ENCODE data around the gene ZFP30. TPM values are rescaled to one million over a fixed set of nuclear protein-coding genes. Genes with fewer than 3 reads are reported as not detected.

Gene ZFP30
- total RNA-seq = 18.2 and 19.9 TPM in 2 replicates

GRCh38 chr19:37655301-37655688 is at the start of gene ZFP30:
Gene ZFP30 (minus strand): TSS chr19:37655465. CDS start chr19:37647822, 7,643 bp downstream.

DNA sequence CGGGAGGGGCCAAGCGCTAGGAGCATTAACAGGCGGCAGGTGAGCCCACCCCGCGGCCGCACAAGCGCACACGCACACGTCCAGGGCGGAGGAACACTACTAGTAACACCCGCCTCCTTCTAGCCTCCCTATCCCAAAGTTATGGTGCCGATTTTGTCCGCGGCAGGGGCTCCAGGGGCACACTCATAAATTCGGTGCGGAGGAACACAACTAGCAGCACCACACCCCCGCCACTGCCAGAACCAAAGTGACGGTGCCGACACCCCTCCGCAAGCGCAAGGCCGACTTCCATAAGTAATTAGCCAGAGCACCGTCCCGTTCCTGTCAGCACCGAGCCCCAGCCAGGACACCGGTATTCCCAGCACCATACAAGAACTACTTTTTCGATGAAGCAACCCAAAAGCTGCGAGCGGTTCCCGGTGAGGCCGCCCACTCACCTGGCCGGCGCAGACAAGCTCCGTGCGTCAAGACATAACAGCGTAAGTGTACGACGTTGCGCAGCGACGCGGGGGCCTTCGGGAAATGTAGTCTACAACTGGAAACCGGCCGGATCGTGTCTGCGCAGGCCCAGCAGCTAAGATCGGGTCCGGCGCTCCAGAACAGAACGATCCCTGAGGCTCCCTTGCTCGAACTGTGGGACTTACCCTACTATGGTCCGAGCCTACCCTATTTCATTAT is 60.8 kb downstream of the ZFP30 start, which contains the start of the genes ZNF540 and ZNF571:
Gene ZNF540, plus strand, starts transcription at position 573 of the 678 bp plus-strand sequence. CDS start 3,572 bp downstream, outside the sequence.
Gene ZNF571, minus strand, starts transcription at position 489 of the 678 bp plus-strand sequence. CDS start 8,116 bp downstream, outside the sequence.

Other genes starting within 250 kb of the ZFP30 start
- gene ZNF569, start 188.0 kb downstream of the ZFP30 start, total RNA-seq = 9.7 and 11.0 TPM in 2 replicates
- gene ZNF570, start 186.1 kb downstream of the ZFP30 start, total RNA-seq = 9.1 and 11.0 TPM in 2 replicates
- gene ZNF793, start 148.5 kb downstream of the ZFP30 start, total RNA-seq = 1.5 and 2.5 TPM in 2 replicates
- gene ZNF571, start 60.7 kb downstream of the ZFP30 start, total RNA-seq = 3.2 and 4.2 TPM in 2 replicates
- 0.28 and 0.89 TPM in 2 replicates for gene ZNF540, start 60.6 kb downstream of the ZFP30 start, total RNA-seq
- gene ZNF607, start 64.3 kb upstream of the ZFP30 start, total RNA-seq = 5.8 and 5.9 TPM in 2 replicates
- gene ZNF573, start 124.1 kb upstream of the ZFP30 start, total RNA-seq = 6.6 and 8.6 TPM in 2 replicates

All from smooth muscle cell of the umbilical artery (primary cell).